ENCODE data around the gene EFHC2. TPM values are rescaled to one million over a fixed set of nuclear protein-coding genes. Genes with fewer than 3 reads are reported as not detected.

EFHC2 gene
- total RNA-seq, 1 donor from 2014 or later, result not detected

DNA sequence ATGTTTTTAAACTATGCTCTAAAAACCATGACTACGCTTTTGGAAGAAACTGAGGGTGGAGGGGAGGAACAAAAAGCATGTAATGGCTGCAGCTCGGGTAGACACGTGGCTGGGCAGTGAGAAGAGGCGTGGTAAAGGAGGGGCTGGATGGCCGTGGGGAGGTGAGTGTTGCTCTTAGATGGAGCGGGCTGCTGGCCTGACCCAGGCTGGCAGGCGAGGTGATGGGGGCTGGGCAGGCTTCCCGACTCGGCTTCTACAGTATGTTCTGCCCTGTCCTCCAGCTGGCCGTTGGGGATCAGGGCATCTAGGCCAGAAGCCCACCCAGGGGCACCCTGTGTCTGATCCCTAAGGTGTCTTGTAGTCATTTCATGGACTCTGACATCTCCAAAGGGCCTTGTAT, 60.7 kb downstream of the EFHC2 start:
- ChIA-PET POLR2A (no interaction called here), CTCF (no interaction called here)
- H3K9me3 Mint-ChIP-seq, result no peaks in the 10 kb centered on the region
- no peak overlapping the region for H3K4me3 Mint-ChIP-seq
- H3K4me1 Mint-ChIP-seq, result no peaks in the 10 kb centered on the region
- H3K36me3 Mint-ChIP-seq (ENCODE audit: low read depth), result no peaks in the 10 kb centered on the region
- DNase-seq (no peak), ATAC-seq (ENCODE audit: low read depth) (no peak)
- no peaks in the 10 kb centered on the region for H3K27me3 Mint-ChIP-seq
- H3K27ac Mint-ChIP-seq, result no peak overlapping the region
- TF ChIP-seq CTCF (IDR thresholded peaks at IDR 0.05), result no peak
- intact Hi-C loops (cut with micrococcal nuclease), result no loop called here

DNA sequence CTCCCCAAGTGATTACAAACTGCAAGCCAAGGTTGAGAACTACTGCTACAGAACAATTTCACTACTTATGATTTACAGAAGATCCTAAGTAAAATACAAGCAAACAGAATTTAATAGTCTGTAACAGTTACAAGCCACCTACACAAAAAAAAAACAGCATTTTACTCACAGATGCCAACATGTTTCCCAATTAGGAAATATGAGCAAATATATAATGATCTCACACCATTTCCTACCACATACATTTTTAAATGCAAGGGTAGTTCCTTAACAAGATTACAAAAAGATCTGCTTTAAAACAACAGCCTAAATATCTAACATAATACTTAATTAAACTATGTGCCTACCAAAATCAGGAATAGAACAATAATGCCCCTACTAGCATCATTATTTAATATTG, 63.4 kb downstream of the EFHC2 start:
- ATAC-seq (ENCODE audit: low read depth) (no peak), DNase-seq (no peak)
- no peaks in the 10 kb centered on the region for H3K9me3 Mint-ChIP-seq
- no peaks in the 10 kb centered on the region for H3K27me3 Mint-ChIP-seq
- no peaks in the 10 kb centered on the region for H3K4me1 Mint-ChIP-seq
- no peak for TF ChIP-seq CTCF (IDR thresholded peaks at IDR 0.05)
- H3K4me3 Mint-ChIP-seq, result no peak overlapping the region
- no peaks in the 10 kb centered on the region for H3K36me3 Mint-ChIP-seq (ENCODE audit: low read depth)
- H3K27ac Mint-ChIP-seq, result no peak overlapping the region
- intact Hi-C loops (cut with micrococcal nuclease), result no loop called here
- CTCF ChIA-PET, result no interaction called here
- POLR2A ChIA-PET, result no interaction called here

GRCh38 chrX:44274096-44274495, 69.4 kb downstream of the EFHC2 start:
- H3K9me3 Mint-ChIP-seq, result no peaks in the 10 kb centered on the region
- ChIA-PET CTCF (no interaction called here), POLR2A (no interaction called here)
- H3K4me3 Mint-ChIP-seq, result no peak overlapping the region
- no peak for ATAC-seq (ENCODE audit: low read depth)
- H3K27me3 Mint-ChIP-seq, result peaks cover 2% of the 10 kb centered on the region
- intact Hi-C loops (cut with micrococcal nuclease), result no loop called here
- H3K36me3 Mint-ChIP-seq (ENCODE audit: low read depth), result no peaks in the 10 kb centered on the region
- H3K27ac Mint-ChIP-seq, result no peak overlapping the region
- no peaks in the 10 kb centered on the region for H3K4me1 Mint-ChIP-seq
- DNase-seq, result no peak
- no peak for TF ChIP-seq CTCF (IDR thresholded peaks at IDR 0.05)

GRCh38 chrX:44267861-44268260, 75.6 kb downstream of the EFHC2 start:
- no peaks in the 10 kb centered on the region for H3K9me3 Mint-ChIP-seq
- no peak overlapping the region for H3K4me3 Mint-ChIP-seq
- no peaks in the 10 kb centered on the region for H3K36me3 Mint-ChIP-seq (ENCODE audit: low read depth)
- H3K4me1 Mint-ChIP-seq, result peaks cover 5% of the 10 kb centered on the region
- ATAC-seq (ENCODE audit: low read depth) (no peak), DNase-seq (no peak)
- ChIA-PET CTCF (no interaction called here), POLR2A (no interaction called here)
- H3K27me3 Mint-ChIP-seq, result peaks cover 2% of the 10 kb centered on the region
- TF ChIP-seq CTCF (IDR thresholded peaks at IDR 0.05), result no peak
- intact Hi-C loops (cut with micrococcal nuclease), result no loop called here
- no peak overlapping the region for H3K27ac Mint-ChIP-seq

DNA sequence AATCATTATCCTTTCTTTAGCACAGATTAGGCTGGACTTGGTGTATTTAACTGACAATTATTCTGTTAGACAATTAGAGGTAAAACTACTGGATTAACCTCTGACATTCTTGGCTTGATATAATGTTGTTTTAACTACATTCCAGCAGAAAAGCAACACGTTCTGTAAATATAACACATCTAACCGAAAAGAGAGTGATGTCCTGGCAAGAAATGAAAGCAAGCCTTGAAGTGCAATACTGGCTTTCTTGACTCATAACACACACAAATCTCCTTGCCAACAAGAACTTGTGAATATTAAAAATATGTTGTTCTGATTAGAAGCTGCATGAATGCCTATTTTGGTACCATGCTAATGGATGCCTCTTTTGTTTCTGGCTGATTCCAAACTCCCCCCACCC, 76.4 kb downstream of the EFHC2 start:
- ATAC-seq (ENCODE audit: low read depth), result no peak
- no peak for DNase-seq
- H3K27me3 Mint-ChIP-seq, result peaks cover 2% of the 10 kb centered on the region
- no peak overlapping the region for H3K27ac Mint-ChIP-seq
- TF ChIP-seq CTCF (IDR thresholded peaks at IDR 0.05), result no peak
- ChIA-PET POLR2A (no interaction called here), CTCF (no interaction called here)
- no peaks in the 10 kb centered on the region for H3K36me3 Mint-ChIP-seq (ENCODE audit: low read depth)
- peaks cover 5% of the 10 kb centered on the region for H3K4me1 Mint-ChIP-seq
- intact Hi-C loops (cut with micrococcal nuclease), result no loop called here
- H3K4me3 Mint-ChIP-seq, result no peak overlapping the region
- no peaks in the 10 kb centered on the region for H3K9me3 Mint-ChIP-seq
